Heart left ventricle (tissue), 13 donors: ENCODE data around the gene GREM1.

Experiments
- CTCF ChIP-seq, 12 donors: fragments of 200-600 bp; sonication (generic) in 4 of 12; IDR thresholded peaks; one replicate each; pipeline versions ENCODE4 v1.5.0 to v1.8.0; 2018 to 2022; ENCODE audit warnings: antibody characterized with exemption in 12 of 12, mild to moderate bottlenecking in 5 of 12
- POLR2A ChIP-seq, 2 donors: fragments of 450-650 bp; IDR thresholded peaks; one replicate each; pipeline ENCODE4 v1.6.1; 2017; ENCODE audit warnings: antibody characterized with exemption in 2 of 2, mild to moderate bottlenecking in 2 of 2, moderate library complexity in 2 of 2
- donor health status: ischemic (EF 13 %, LVEDD 7.1; RV severe dilation, severe dysfunction).
- donor health status: DM: no; HTN: yes; CAD: no.
- donor health status: DM: no; HTN: no; CAD: no.
- donor health status: ischemic (EF 25% LVEDD 6.9; RV normal size, moderate dysfunction).
- donor health status: ischemic (EF 25% LVEDD 5.7; RV mildly dilated, moderate dysfunction).
- donor health status: ischemic (EF 35%, LVEDD 5.7; RV mildly dilated, moderate dysfunction).
- donor health status: nonischemic (EF 11% LVEDD 7.7; RV severe dilation, severe dysfunction).
- donor health status: DM: yes; HTN: yes; CAD: no.
- donor health status: PGD.
- donor health status: ischemic (EF 29% LVEDD 5.4; RV normal size, mild dysfunction).
- donor health status: nonischemic (EF 23%, LVEDD 6.1; RV moderate dilation, normal function).

DNA sequence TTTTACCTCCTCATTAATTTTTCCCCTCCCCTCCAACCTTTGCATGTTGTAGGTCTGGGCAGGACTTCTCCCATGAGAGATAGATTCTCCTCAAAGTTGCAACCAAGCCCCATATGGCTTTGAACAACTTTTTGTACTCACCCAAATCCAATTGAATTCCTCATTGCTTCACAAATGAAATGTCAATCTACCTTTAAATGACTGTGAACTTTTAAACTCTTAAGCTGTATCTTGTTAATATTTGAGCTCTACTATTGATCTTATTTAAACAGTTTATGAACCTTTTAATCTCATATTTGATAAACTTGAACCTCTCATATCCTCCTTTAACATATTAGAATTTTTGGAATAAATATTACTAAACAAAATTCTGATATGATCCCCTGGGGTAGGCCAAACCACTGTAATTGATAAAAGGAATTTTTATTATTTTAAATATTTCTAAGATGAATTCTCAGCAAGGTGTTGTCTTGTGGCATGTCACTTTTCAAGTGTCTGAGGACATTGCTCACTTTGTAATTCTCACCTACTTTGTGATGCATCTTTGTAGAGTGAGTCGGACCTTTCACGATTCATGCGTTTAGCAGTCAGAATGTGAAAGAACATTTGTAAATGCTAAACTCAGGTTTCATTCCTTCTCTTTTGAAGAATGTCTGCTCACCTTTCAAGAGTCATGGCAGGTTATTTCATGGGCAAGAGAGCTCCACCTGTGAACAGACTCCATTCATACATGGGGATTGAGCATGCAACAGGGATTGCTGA is 23.4 kb upstream of the GREM1 start:
- TF ChIP-seq CTCF (IDR thresholded peaks at IDR 0.05) (no peak), POLR2A (IDR thresholded peaks at IDR 0.05) (no peak)
